GM21390 (cell line): ENCODE data around the gene SYT7.
A peak's percentile ranks its signal among the peaks of the same experiment; 100 is the strongest.

Experiments
- ATAC-seq: cut with Tn5 transposase; IDR thresholded peaks from one replicate; pipeline ENCODE4 v1.9.1; 2021; ENCODE audit not compliant: unreplicated experiment

Gene SYT7

DNA sequence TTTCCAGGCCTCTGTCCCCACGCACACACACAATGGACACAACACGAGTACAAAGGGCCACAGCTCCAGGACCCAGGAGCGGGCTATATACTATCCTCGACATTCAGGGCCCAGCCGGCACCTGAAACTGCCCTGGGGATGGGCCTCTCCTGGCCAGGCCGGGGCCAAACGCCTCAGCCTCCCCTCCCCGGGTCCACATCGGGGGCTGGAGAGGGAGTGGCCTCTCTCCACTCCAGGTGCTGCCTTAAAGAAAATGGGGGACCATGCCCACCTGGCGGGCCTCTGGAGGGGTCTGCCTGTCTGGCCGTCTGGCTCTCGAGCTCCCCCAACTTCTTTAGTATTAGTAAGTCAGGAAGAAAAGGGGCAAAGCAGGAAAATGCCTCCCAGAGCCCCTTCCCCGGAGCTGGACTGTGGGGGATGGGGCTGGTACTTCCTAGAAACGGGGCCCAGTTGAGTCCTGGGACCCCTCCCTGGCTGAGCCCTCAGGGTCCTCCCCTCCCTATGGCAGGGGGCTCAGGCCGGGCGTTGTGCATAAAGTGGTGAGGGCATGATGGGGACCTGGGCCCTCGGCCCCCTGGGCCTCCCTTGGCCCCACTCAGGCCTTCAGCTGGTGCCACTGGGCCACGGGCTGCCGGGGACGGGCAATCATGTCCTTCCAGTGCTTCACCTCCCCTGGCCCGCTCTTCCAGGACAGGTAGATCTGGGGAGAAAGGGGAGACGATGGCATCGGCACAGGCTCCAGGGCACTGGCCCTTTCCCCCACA is 62.7 kb downstream of the SYT7 start:
- ATAC-seq, result no peak

DNA sequence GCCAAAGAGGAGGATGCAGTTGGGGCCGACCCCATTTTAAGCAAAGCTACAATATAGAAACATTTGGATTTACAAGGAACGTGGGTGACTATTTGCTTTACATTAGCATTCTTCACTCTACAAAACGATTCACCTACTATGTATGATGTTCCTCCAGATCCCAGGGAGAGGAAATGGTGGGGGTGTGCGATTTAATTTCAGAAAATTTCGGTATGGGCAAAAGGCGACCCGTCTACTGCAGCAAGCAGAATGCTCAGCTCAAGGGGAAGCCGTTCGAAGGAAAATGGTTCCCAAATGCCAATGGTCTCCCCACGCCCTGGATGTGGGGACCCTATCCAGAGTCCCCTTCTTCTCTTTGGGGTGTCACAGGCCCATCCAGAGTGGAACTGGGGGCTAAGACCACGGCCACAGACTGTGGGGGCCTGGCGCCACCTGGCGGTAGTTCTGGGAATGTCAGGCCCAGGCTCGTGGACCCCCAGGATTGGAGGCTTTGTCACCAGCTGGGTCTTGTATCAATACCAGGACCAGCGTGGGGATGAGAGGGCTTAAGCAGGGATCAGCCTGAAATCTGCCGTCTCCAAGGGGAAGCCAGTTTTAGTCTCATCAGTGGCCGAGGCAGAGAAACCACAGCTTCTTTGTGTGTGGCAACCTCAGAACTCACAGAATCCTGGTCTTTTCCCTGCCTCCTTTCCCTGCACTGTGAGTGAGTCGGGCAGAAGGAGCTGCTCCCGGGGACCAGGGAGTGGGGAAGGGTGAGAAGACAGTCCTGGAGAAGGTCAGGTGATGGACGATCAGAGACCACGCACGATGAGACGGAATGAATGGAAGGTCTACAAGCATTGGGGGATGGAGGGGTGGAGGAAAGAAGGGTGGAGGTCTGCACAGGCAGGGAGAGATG is 64.0 kb downstream of the SYT7 start:
- no peak for ATAC-seq

GRCh38 chr11:61516191-61516590 is 64.7 kb downstream of the SYT7 start:
- ATAC-seq, result no peak

GRCh38 chr11:61515686-61516085 is 65.2 kb downstream of the SYT7 start:
- ATAC-seq, result no peak

- ATAC-seq, result no peak
These were observed 66.6 kb downstream of the SYT7 start for GRCh38 chr11:61514050-61514917.

GRCh38 chr11:61513143-61513765 is 67.6 kb downstream of the SYT7 start:
- no peak for ATAC-seq

DNA sequence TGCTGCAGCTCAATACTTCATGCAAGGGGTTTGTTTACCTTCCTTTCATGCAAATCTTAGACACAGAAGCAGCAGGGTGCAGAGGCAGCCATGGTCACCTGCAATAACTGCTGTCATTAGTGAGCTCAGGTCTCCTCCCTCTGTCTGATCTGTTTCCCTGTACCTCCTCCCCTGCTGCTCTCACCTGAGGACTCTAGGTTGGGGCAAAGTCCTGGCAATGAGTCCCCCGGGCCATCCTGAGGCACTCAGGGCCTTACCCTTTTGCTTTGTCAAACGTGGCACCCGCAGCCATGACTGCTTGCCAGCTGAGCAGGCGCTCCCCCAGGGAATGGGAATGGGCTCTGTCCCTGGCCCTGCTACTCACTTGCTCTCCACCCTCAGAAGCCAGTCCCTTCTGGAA is 68.4 kb downstream of the SYT7 start:
- no peak for ATAC-seq

- no peak for ATAC-seq
These were observed 69.5 kb downstream of the SYT7 start for GRCh38 chr11:61511383-61511782.

DNA sequence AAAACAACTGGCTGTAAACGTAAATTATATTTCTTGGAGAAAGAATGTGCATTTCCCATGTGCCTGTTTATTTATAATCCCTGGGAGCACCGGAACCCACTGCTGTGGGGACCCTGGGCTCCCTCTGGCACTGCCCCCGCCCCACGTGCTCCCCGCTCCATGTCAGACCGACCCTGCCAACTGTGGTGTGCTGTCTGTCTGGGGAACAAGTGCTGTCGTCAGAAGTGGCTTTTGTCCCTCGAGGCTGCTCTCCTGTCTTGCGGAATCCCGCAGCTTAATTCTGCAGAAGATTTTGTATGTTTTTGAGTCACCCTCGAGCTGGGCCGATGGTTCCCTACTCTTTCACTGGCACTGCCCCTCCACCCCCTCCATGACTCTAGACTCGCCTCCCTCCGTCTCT is 69.9 kb downstream of the SYT7 start:
- no peak for ATAC-seq

DNA sequence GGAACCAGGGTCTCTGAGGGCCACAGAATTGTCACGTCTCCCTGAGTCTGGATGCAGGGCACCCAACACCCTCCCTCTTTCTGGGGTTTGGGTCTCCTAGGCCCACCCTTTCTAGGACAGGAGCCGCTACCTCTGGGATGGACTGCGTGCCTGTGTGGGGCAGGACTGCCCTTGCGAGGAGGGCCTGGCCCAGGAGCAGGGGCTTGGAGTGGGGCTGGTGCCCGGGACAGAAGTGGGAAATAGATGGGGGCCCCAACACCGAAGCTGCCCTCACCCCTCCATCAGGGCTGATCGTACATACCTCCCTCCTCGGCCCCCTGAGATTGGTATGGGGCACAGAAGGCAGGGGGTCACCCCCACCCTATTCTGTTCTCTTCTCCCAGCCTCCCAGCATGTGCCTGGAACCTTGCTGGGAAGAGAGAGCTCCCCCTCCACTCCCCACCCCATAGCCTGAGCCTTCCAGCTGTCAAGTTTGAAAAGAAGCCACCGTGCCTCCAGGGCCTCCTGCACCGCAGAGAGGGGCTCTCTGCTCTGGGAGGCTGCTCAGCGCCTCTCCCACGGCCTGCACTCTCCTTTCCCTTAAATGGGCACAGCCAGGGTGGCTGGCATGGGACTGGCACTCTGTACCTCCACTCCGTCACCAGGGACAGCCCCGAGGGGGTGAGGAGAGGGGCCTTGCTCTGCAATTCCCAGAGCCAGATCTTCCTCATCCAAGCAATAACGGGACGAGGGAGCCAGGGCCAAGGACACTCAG is 70.5 kb downstream of the SYT7 start:
- ATAC-seq, result no peak

DNA sequence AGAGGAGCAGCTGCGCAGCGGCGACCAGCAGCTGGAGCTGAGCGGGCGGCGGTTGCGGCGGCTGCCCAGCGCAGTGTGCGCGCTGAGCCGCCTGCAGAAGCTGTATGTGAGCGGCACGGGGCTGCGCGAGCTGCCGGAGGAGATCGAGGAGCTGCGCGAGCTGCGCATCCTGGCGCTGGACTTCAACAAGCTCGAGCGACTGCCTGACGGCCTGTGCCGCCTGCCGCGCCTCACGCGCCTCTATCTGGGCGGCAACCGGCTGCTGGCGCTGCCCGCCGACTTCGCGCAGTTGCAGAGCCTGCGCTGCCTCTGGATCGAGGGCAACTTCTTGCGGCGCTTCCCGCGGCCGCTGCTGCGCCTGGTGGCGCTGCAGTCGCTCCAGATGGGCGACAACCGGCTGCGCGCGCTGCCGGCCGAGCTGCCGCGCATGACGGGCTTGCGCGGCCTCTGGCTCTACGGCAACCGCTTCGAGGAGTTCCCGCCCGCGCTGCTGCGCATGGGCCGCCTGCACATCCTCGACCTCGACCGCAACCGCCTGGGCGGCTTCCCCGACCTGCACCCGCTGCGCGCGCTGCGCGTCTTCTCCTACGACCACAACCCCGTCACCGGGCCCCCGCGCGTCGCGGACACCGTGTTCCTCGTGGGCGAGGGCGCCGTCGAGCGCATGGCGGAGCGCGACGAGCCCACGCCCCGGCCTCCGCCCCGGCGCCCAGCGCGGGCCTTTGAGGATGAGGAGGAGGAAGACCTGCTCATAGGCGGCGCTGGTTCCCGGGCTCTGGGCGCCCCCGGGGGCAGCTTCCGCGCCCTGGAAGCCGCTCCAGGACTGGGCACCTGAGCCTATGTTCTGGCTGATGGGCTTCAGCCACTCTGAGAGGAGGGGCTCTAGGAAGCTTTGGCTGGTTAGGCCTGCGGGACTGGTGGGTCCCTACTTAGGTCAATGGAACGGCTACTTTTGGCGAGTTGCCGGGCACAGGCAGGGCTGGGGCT is 71.5 kb downstream of the SYT7 start:
- ATAC-seq, result peak; percentile 83

DNA sequence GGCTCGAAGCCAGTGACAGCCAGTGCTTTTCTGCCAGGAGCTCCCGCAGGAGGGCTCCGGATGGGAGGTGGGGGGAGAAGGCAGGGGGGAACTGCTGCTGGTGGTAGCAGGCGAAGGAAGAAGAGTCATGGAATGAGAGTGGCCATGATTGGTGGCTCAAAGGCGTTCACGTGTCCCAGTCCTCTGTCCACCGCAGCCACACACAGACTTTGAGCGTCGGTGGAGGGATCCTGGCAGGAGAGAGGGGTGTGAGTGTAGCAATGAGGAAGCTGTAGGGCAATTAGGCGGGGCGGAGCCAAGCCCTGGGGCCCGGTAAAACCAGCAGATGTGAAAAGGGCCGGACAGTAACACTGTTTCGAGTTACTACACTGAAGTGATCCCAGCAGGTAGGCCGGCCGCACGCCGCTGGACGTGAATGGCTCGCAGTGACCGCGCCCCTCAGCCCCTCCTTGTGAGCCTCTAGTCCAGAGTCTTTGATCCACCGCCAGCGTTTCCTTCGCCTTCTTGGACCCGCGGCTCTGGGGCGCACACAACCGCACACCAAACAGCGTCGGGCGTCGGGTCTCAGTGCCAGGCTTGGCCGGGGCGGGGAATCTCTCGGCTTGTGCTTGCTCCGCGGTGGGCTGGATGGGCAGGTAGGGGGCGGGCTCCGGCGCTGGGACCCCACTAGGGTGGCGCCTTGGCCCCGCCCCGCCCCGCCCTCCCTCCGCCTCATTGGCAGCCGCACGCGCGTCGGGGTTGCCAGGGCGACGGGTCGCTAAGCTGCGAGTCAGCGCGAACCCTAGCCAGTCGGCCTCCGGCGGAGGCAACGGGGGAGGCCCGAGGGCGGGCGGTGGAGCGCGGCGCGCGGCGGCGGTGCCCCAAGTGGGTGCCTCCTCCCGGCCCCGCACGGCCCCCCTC is 72.7 kb downstream of the SYT7 start, which contains the start of gene LRRC10B:
LRRC10B (plus strand) TSS at position 788 of the 900 bp plus-strand sequence. CDS start 250 bp downstream, outside the sequence.
- no peak for ATAC-seq

GRCh38 chr11:61507012-61507768 is 73.7 kb downstream of the SYT7 start:
- no peak for ATAC-seq

- no peak for ATAC-seq
These were observed 75.2 kb downstream of the SYT7 start for GRCh38 chr11:61505640-61506155.

DNA sequence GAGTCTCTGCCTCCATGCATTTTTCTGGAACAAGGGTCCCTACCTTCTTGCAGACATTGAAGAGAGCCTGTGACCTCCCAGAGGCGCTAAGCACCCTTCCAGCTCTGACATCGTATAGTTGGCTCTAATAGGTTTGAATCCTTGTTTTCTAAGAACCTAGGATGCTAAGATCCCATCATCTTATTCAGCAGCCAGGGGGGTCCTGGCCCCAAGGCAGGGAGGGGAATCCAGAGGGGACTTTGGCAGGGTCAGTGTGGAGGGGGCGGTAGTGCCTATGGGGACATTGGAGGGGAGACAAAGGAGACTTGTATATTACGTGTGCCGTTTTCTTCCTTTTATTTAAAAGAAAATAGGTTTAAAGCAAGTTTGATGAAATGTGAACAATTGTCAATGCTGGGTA is 75.8 kb downstream of the SYT7 start:
- no peak for ATAC-seq

- no peak for ATAC-seq
These were observed 77.6 kb downstream of the SYT7 start for GRCh38 chr11:61503135-61503770.
